ENCODE measurements around the gene P4HA2.

- no peak for TF ChIP-seq CTCF (IDR thresholded peaks at IDR 0.05)
- TF ChIP-seq POLR2A (IDR thresholded peaks at IDR 0.05) = no peak
- no peak for TF ChIP-seq EP300 (IDR thresholded peaks at IDR 0.05)
Observed at GRCh38 chr5:132262882-132263547, 35.4 kb upstream of the P4HA2 start.

Data from stomach (tissue), 4 donors.